Fibroblast of mammary gland (primary cell): ENCODE measurements around the gene CATSPERZ.

Source experiments
- DNase-seq: peaks from one replicate; pipeline ENCODE4 v3.0.0-alpha.2; 2010; ENCODE audit warnings: low read depth
- H3K4me3 ChIP-seq: 2 replicates; pipeline ENCODE4 v1.5.1; 2011; ENCODE audit warnings: low read depth, mild to moderate bottlenecking, low read length, moderate library complexity; ENCODE audit not compliant: control insufficient read depth
- TF ChIP-seq, protein P1 (sequence below): conservative IDR thresholded peaks from 2 replicates; pipeline ENCODE4 v1.5.1; 2011; ENCODE audit warnings: low read depth, low read length, inconsistent platforms; ENCODE audit not compliant: control insufficient read depth, insufficient read depth

Gene CATSPERZ

DNA sequence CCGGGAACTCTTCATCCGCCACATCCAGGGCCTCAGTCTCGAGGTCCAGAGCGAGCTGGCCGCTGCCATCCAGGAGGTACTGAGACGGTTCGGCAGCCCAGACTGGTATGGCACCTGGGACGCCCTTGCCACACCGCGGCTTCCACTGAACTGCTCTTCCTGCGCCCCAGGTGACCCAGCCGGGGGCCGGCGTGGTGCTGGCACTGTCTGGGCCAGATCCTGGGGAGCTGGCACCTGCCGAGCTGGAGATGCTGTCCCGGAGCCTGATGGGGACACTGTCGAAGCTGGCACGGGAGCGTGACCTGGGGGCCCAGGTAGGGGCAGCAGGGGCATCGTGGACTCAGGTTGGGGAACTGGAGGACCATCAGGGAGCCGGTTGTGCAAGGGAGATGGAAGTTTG, 41.3 kb downstream of the CATSPERZ start:
- DNase-seq: no peak
- H3K4me3 ChIP-seq: no peak overlapping the region
- TF ChIP-seq, protein P1, sequence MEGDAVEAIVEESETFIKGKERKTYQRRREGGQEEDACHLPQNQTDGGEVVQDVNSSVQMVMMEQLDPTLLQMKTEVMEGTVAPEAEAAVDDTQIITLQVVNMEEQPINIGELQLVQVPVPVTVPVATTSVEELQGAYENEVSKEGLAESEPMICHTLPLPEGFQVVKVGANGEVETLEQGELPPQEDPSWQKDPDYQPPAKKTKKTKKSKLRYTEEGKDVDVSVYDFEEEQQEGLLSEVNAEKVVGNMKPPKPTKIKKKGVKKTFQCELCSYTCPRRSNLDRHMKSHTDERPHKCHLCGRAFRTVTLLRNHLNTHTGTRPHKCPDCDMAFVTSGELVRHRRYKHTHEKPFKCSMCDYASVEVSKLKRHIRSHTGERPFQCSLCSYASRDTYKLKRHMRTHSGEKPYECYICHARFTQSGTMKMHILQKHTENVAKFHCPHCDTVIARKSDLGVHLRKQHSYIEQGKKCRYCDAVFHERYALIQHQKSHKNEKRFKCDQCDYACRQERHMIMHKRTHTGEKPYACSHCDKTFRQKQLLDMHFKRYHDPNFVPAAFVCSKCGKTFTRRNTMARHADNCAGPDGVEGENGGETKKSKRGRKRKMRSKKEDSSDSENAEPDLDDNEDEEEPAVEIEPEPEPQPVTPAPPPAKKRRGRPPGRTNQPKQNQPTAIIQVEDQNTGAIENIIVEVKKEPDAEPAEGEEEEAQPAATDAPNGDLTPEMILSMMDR: no peak

DNA sequence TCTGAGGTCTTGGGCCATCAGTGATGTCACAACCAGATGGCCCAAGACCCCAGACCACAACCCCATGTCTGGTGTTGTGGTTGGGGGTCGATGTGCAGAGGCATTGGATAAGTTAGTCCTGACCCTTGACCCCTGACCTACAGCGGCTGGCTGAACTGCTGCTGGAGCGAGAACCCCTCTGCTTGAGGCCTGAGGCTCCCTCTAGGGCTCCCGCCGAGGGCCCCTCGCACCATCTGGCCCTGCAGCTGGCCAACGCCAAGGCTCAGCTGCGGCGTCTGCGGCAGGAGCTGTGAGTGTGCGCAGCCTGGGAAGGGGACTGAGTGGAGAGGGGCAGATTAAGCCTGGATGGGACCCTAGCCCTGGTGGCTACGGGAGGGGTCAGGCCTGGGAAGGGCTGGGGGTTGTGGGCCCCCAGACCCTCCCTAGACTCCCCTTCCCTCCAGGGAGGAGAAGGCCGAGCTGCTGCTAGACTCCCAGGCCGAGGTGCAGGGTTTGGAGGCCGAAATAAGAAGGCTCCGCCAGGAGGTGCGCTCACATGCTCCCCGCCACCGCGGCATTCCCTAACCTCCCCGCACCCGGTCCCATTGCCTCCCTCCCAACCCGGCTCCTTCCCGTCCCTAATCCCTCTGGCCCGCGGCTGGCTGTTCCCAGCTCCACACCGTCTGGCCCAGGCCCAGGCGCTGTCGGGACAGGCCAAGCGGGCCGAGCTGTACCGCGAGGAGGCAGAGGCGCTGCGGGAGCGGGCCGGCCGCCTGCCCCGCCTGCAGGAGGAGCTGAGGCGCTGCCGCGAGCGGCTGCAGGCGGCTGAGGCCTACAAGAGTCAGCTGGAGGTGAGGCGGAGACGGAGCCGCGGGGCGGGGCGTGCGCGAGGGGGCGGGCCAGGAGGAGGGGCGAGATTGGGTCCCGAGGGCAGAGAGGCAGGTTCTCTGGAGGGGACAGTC, 42.0 kb downstream of the CATSPERZ start:
- peak overlapping the region; percentile 27 for H3K4me3 ChIP-seq
- TF ChIP-seq, protein P1: no peak
- DNase-seq: peak; percentile 80

DNA sequence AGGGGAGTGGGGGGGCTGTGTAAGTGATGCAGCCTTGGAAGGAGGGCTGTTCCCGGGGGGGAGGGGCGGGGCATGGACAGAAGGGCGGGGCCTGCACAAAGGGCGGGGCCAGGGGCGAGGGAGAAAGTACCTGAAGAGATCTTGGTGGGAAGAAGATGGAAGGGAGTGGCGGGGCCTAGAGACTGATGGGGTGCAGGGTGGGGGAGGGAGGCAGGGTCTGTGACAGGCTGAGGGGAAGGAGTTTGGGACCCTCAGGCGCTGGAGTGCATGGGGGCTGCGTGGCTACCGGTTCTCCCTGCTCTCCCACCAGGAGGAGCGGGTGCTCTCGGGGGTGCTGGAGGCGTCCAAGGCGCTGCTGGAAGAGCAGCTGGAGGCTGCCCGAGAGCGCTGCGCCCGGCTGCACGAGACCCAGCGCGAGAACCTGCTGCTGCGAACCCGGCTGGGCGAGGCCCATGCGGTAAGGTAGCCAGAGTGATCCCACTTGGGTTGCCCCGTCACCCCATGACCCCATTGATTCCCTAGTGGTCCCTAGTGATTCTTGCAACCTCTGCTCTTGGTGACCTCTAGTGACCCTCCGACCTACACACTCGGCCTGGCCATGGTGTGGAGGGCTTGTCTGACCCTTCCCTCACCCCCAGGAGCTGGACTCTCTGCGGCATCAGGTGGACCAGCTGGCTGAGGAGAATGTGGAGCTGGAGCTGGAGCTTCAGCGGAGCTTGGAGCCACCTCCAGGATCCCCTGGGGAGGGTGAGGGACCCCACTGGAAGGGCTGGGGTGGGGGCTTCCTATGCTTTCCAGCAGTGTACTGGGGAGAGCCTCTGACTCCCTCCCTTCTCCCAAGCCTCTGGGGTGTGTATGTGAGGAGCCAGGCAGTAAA, 42.9 kb downstream of the CATSPERZ start:
- H3K4me3 ChIP-seq: peak overlapping the region; percentile 12
- DNase-seq: no peak
- TF ChIP-seq, protein P1: no peak

DNA sequence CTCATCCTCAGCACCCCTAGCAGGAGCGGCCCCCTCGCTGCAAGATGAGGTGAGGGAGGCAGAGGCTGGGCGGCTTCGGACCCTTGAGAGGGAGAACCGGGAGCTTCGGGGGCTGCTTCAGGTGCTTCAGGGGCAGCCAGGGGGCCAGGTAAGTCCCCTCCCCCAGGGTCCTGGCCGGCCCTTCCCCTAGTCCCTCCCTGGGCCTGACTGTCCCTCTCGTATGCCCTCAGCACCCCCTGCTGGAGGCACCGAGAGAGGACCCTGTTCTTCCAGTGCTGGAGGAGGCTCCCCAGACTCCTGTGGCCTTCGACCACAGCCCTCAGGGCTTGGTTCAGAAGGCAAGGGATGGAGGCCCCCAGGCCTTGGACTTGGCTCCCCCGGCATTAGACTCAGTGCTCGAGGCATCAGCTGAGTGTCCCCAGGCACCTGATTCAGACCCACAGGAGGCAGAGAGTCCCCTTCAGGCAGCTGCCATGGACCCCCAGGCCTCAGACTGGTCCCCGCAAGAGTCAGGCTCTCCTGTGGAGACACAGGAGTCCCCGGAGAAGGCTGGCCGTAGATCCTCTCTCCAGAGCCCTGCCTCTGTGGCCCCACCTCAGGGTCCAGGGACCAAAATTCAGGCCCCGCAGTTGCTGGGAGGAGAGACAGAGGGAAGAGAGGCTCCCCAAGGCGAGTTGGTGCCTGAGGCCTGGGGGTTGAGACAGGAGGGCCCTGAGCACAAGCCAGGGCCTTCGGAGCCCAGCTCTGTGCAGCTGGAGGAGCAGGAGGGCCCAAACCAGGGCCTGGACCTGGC, 43.8 kb downstream of the CATSPERZ start:
- TF ChIP-seq, protein P1: peak; percentile 31

DNA sequence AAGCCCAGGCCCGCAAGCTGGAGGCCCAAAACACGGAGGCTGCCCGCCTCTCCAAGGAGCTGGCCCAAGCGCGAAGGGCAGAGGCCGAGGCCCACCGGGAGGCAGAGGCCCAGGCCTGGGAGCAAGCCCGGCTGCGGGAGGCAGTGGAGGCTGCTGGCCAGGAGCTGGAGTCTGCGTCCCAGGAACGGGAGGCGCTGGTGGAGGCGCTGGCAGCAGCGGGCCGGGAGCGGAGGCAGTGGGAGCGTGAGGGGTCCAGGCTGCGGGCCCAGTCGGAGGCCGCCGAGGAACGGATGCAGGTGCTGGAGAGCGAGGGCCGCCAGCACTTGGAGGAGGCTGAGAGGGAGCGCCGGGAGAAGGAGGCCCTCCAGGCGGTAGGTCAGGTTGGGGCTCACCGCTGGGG, 44.6 kb downstream of the CATSPERZ start:
- no peak overlapping the region for H3K4me3 ChIP-seq
- no peak for DNase-seq
- TF ChIP-seq, protein P1: no peak

More for the DNA sequence above, 43.8 kb downstream of the CATSPERZ start:
- no peak overlapping the region for H3K4me3 ChIP-seq
- DNase-seq: no peak
